ENCODE results near the gene ISCU.
A peak's percentile ranks its signal among the peaks of the same experiment; 100 is the strongest.

DNA sequence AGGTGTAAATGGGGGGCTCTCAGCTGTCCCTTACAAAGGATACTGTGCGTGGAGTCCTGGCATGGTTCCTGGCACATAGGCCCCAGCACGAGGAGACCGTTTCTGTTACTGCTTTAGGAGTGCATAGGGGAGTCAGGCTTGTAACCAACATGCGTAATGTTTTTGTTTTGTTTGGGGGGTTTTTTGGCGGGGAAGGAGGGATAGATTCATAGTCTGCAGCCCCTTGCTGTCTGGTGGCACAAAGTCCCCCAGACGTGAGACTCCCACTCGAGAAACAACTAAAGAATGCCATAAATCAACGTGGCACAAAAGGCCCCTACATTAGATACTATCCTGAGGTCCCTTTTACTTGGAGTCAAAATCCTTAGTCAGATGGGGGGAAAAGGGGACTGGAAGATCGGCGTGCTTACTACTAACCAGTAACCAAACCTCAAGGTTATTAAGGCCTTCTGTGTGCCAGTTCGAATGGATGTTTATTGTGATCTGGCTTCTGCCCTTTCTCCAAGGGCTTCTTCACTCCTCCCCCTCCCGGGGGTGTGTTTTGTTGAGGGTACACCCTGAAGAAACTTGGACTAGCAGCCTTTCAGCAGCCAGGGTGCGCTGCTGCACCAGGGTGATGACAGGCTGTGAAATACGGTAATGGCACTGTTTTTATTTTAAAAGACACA is 874 bp downstream of the ISCU start:
- TF ChIP-seq, protein P1, sequence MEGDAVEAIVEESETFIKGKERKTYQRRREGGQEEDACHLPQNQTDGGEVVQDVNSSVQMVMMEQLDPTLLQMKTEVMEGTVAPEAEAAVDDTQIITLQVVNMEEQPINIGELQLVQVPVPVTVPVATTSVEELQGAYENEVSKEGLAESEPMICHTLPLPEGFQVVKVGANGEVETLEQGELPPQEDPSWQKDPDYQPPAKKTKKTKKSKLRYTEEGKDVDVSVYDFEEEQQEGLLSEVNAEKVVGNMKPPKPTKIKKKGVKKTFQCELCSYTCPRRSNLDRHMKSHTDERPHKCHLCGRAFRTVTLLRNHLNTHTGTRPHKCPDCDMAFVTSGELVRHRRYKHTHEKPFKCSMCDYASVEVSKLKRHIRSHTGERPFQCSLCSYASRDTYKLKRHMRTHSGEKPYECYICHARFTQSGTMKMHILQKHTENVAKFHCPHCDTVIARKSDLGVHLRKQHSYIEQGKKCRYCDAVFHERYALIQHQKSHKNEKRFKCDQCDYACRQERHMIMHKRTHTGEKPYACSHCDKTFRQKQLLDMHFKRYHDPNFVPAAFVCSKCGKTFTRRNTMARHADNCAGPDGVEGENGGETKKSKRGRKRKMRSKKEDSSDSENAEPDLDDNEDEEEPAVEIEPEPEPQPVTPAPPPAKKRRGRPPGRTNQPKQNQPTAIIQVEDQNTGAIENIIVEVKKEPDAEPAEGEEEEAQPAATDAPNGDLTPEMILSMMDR (IDR thresholded peaks at IDR 0.05), result peak; percentile 94
- TF ChIP-seq, protein P2, sequence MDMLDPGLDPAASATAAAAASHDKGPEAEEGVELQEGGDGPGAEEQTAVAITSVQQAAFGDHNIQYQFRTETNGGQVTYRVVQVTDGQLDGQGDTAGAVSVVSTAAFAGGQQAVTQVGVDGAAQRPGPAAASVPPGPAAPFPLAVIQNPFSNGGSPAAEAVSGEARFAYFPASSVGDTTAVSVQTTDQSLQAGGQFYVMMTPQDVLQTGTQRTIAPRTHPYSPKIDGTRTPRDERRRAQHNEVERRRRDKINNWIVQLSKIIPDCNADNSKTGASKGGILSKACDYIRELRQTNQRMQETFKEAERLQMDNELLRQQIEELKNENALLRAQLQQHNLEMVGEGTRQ (IDR thresholded peaks at IDR 0.05; ENCODE audit: borderline replicate concordance, low read depth, low read length), result no peak
- TF ChIP-seq, protein P3, sequence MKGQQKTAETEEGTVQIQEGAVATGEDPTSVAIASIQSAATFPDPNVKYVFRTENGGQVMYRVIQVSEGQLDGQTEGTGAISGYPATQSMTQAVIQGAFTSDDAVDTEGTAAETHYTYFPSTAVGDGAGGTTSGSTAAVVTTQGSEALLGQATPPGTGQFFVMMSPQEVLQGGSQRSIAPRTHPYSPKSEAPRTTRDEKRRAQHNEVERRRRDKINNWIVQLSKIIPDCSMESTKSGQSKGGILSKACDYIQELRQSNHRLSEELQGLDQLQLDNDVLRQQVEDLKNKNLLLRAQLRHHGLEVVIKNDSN (IDR thresholded peaks at IDR 0.05; ENCODE audit: borderline replicate concordance, low read depth), result no peak
- TF ChIP-seq MEF2A (IDR thresholded peaks at IDR 0.05; ENCODE audit: borderline replicate concordance, low read depth), result no peak
- TF ChIP-seq SMC3 (IDR thresholded peaks at IDR 0.05; ENCODE audit: low read depth, low read length), result peak; percentile 90
- TF ChIP-seq, protein P4, sequence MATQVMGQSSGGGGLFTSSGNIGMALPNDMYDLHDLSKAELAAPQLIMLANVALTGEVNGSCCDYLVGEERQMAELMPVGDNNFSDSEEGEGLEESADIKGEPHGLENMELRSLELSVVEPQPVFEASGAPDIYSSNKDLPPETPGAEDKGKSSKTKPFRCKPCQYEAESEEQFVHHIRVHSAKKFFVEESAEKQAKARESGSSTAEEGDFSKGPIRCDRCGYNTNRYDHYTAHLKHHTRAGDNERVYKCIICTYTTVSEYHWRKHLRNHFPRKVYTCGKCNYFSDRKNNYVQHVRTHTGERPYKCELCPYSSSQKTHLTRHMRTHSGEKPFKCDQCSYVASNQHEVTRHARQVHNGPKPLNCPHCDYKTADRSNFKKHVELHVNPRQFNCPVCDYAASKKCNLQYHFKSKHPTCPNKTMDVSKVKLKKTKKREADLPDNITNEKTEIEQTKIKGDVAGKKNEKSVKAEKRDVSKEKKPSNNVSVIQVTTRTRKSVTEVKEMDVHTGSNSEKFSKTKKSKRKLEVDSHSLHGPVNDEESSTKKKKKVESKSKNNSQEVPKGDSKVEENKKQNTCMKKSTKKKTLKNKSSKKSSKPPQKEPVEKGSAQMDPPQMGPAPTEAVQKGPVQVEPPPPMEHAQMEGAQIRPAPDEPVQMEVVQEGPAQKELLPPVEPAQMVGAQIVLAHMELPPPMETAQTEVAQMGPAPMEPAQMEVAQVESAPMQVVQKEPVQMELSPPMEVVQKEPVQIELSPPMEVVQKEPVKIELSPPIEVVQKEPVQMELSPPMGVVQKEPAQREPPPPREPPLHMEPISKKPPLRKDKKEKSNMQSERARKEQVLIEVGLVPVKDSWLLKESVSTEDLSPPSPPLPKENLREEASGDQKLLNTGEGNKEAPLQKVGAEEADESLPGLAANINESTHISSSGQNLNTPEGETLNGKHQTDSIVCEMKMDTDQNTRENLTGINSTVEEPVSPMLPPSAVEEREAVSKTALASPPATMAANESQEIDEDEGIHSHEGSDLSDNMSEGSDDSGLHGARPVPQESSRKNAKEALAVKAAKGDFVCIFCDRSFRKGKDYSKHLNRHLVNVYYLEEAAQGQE (IDR thresholded peaks at IDR 0.05; ENCODE audit: low read depth, low read length), result no peak
- peak; percentile 94 for TF ChIP-seq RAD21 (IDR thresholded peaks at IDR 0.05; ENCODE audit: low read length)
- no peak for TF ChIP-seq FOXM1 (IDR thresholded peaks at IDR 0.05; ENCODE audit: low read depth)
- TF ChIP-seq TAF1 (IDR thresholded peaks at IDR 0.05; ENCODE audit: borderline replicate concordance, low read depth, low read length), result no peak
- no peak for TF ChIP-seq RFX5 (IDR thresholded peaks at IDR 0.05; ENCODE audit: low read length)
- TF ChIP-seq RXRA (IDR thresholded peaks at IDR 0.05; ENCODE audit: borderline replicate concordance, low read depth), result no peak

All from SK-N-SH (cell line).